Ramos (cell line): ENCODE results near the gene BDH1.
"Not testable (repeated sequence)": the region's sequence is repeated elsewhere in the genome, so short reads cannot be mapped to it uniquely, and the experiment has no call there.

Experiments
- in situ Hi-C: fragments of 300-500 bp; cut with MboI; formaldehyde crosslinking; loops from one replicate; pipeline ENCODE4 v1.14.3; 2022; ENCODE audit warnings: low sequenced_read_pairs; ENCODE audit not compliant: unreplicated experiment

BDH1 gene

DNA sequence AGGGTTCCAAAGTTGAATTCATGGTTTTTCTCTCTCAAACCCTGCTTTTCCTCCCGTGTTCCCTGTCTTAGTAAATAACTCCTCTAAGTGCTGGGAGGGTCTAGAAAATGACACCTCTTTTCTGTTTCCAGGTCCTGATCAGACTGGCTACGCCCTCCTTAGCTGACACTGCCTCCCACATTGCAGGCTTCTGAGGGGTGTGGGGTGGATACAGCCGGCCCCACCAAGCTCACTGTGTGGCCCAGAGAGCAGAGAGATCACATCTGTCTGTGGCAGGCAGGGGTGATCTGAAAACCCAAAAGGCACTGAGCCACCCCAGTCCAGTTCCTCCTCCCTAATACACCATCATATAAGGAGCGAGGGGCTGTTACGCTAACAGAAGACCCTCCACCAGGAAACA lies 62.7 kb downstream of the BDH1 start:
- in situ Hi-C loops = no loop called here

- in situ Hi-C loops = no loop called here
These were observed 63.7 kb downstream of the BDH1 start for GRCh38 chr3:197491923-197492664.

- in situ Hi-C loops = no loop called here
These were observed 64.3 kb downstream of the BDH1 start for GRCh38 chr3:197491478-197491877.

GRCh38 chr3:197490098-197491058 lies 65.4 kb downstream of the BDH1 start:
- in situ Hi-C loops = no loop called here

DNA sequence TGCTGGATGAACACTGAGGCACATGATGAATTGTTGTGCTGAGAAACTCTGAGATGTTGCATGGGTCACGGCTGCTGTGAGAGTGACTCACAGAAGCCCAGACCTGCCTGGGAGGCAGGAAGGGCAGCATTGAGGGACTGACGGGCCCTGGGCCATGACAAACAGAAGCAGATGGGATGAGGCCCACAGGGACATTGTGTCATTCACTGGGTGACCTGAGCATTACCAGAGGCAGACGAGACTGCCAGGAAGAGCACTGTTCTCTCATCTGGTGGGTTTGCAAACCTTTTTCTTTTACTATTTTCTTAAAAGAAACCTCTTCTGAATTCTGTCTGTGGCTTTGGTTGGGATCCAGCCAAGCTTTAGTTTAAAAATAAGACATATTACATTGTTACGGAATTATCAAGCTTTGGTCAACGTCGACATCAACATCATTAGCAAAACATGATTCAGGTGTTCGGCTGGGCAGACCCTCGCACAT lies 67.8 kb downstream of the BDH1 start:
- in situ Hi-C loops = no loop called here

DNA sequence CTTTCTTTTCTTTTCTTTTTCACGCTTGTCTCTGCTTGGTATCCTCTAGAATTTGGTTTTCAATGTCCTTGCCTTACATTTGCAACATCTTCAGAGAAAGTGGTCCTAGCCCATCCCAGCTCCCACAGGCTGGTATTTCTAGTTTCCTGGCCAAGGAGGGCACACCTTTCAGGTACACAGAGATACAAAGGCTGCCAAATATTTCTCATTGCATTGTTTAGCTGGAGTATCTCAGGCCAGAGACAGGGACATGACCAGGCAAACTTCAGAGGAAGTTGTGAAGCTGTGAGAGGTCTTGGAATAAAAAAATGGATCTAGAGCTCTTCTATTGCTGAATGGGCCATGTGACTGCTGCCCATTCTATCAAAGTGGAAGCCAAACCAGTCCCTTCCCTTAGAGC lies 68.9 kb downstream of the BDH1 start:
- in situ Hi-C loops = no loop called here

- in situ Hi-C loops = no loop called here
These were observed 70.6 kb downstream of the BDH1 start for GRCh38 chr3:197485143-197485542.

- in situ Hi-C loops = no loop called here
These were observed 71.4 kb downstream of the BDH1 start for GRCh38 chr3:197484204-197484901.

DNA sequence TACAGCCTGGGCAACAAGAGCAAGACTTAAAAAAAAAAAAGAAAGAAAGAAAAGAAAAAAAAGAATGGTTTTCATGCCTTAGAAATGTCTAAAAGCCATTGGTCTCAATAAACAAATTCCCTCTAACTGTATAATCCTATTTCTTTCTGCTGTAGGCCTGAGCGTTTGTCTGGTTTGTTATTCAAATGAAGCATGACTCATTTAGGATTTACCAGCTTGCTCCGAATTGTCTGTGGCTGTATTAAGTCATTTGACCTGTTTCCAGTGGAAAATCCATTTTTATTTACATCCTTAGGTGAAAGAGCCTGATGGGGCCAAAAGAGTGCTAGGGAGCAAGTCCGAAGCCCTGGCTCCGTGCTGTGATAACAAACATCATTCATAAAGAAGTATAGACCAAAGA lies 73.8 kb downstream of the BDH1 start:
- in situ Hi-C loops = no loop called here

GRCh38 chr3:197480320-197480719 lies 75.4 kb downstream of the BDH1 start:
- in situ Hi-C loops = no loop called here

DNA sequence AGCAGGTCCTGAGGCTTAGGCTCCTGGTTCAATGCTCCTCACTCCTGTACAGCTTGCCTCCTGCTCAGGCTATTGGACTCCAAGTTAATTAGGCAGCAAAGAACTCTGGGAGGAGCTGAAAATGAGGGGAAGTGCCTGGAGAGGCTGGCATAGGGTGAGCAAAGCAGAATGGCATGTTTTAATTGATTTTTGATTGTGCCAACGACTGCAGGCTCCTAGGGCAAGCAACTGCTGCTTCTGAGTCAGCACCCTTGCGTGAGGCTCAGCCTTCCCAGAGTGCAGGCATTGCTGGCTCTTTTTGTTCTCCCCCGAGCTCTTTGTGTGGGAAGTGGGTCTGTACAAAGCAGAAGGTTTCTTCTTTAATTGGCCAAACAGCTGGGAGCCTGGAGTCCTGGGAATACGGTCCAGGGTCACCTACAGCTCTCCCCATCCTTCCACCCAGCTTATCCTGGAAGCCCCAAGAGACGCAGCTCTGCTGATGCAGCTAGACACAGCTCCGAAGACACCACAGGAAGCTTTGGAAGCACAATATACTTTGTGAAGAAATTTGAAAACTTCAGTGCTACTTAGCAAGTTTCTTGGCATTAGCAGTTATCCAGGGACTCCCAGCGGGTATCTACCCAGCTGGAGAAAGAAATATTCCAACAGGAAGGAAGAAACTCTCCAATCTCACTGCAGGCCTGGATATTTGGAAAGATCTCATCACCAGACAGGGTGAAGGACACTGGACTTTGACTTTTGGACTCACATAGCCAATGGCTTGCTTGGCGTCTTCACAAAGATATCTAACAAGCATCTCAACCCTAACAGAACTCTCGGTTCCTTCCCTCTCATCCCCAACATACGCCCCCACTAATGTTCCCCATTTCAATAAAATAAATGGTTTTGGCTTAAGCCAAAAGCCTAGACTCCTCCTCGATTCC lies 76.8 kb downstream of the BDH1 start:
- in situ Hi-C loops = no loop called here

- in situ Hi-C loops = not testable (repeated sequence)
These were observed 78.0 kb downstream of the BDH1 start for GRCh38 chr3:197477816-197478215.

GRCh38 chr3:197475997-197476525 lies 79.7 kb downstream of the BDH1 start:
- in situ Hi-C loops = no loop called here

GRCh38 chr3:197475514-197475913 lies 80.3 kb downstream of the BDH1 start:
- in situ Hi-C loops = no loop called here

- in situ Hi-C loops = no loop called here
These were observed 83.6 kb downstream of the BDH1 start for GRCh38 chr3:197472151-197472550.

DNA sequence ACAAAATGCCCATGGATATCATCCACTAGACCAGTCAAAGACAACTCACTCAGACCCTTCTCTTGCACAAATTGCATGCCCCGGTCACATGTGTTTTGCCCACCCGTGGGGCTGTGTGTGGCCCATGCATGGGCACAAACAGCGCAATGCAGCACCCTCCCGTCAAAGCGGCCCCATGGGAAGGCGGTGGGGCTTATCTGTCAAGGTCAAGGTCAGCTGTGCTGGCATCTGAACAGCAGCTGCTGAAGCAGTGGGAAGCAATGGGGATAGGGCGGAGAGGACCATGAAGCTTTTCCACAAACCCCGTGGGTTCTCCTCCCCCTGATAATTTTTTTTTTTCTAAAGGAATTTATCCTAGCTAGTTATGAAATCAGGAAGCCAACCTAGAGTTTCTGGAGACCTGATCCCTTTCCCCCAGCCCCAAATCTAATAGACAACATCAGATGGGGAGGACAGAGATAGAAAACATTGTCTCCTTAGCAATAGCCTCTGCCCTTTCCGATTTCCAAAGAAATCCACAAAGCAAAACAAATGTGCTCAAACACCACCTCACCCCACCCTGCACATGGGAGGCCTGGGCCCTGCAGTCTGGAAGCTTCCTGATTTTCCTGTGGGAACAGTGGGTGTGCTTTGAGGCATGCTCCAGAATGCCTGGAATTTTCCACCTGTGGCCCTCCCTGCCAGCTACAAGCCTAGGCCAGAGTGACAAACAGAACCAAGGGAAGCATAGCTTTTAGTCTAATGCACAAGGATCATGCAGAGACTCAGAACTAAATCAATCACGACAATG lies 84.4 kb downstream of the BDH1 start:
- in situ Hi-C loops = no loop called here

GRCh38 chr3:197468866-197469382 lies 86.8 kb downstream of the BDH1 start:
- in situ Hi-C loops = no loop called here

DNA sequence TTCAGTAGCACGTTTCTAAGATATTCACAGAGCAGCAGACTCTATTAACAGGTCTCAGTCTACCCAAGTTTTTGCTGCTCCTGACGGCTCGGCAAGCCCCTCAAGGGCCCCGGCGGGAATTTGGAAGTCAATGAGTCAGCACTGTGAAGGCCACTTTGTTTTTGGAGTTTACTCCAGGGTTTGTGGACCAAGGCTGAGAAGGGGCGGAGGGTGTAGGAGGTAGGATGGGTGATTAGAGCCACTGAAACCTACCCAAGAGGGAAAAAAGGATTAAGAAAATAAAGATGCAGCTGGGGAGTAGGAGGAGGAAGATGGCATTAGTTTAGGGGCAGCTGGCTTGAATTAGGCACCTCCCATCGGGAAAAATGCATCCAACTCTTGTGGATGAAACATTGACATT lies 87.6 kb downstream of the BDH1 start:
- in situ Hi-C loops = no loop called here
